ENCODE results near the gene WBP1L.

DNA sequence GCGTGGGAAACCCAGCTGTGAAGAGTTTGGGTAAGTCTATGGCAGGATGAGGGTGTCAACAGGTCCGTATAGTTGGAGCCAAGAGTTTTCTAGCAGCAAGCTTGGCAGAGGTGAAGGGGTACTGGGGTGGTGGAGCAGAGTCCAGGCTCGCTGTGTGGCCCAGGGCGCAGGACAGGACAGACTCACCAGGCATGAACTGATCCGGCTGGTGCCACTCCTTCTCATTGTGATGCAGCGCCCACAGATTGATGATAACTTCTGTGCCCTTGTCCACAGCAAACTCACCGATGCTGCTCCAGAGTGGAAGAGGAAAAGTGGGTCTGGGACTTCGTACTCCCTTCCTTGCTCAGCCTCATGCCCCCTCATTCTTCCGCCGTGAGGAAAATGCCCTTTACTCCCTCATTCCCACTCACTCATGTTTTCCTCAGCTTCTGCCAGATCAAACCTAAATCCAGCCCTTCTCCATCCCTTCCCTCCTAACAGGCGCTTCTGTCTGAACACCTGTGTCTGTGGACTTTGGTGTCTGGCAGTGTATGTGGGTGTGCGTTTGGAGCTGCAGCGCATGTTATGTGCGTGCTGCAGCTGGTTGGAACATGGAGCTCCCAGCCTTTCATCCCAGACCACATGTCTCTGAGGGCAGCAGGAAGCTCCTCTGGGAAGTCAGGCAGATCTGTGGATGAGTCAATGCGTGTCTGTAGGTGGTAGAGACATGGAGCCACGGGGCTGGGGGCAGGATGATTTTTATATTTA, 87.7 kb downstream of the WBP1L start:
- no peak for TF ChIP-seq ZNF274 (IDR thresholded peaks at IDR 0.05; ENCODE audit: low read depth, low read length)
- no peak for TF ChIP-seq SUZ12 (IDR thresholded peaks at IDR 0.05; ENCODE audit: extremely low read depth, insufficient read depth, insufficient read length)

All from NT2/D1 (cell line).